GM21576 (cell line): Measurements from ENCODE around the gene GREB1L.

ENCODE experiments used
- ATAC-seq: cut with Tn5 transposase; IDR thresholded peaks from one replicate; pipeline ENCODE4 v1.9.1; 2021; ENCODE audit warnings: mild to moderate bottlenecking, moderate library complexity; ENCODE audit not compliant: unreplicated experiment

The GREB1L gene

DNA sequence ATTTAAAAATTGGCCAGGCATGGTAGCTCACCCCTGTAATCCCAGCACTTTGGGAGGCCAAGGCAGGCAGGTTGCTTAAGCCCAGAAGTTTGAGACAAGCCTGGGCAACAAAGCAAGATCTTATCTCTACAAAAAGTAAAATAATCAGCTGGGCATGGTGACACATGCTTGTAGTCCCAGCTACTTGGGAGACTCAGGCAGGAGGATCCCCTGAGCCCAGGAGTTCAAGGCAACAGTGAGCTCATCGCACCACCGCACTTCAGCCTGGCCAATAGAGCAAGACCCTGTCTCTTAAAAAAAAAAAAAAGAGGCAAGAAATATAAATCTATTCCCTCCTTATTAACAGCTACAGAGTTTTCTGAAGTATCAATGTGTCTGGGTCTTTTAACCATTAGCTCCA, 306.6 kb downstream of the GREB1L start:
- ATAC-seq: no peak

GRCh38 chr18:21550510-21550970, 308.5 kb downstream of the GREB1L start:
- ATAC-seq: no peak

DNA sequence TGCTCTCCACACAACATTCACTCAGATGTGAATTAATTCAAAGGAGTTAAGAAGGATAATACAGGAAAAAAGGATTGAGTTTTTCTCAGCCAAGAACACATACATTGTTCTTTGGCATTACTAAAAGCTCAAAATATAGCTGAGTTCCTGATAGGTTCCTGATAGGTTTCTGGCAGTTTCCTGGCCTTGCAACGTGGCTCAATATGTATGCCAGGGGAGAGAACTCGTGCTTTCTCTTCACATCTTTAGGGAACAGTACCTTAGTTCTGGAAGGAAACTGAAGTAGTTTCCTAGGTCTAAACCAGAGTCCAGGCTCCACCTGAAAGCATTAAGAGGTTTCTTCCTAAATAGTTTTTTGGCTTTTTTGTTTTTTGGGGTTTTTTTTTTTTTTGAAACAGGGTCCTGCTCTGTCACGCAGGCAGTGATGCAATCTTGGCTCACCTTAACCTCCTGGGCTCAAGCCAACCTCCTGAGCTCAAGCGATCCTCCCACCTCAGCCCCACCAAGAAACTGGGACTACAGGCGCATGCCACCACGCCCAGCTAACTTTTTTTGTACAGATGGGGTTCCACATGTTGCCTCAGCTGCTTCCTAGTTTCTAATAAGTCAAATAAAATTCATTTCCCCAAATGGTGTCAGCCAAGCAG, 315.7 kb downstream of the GREB1L start:
- ATAC-seq: no peak

GRCh38 chr18:21559195-21559594, 317.2 kb downstream of the GREB1L start:
- no peak for ATAC-seq

DNA sequence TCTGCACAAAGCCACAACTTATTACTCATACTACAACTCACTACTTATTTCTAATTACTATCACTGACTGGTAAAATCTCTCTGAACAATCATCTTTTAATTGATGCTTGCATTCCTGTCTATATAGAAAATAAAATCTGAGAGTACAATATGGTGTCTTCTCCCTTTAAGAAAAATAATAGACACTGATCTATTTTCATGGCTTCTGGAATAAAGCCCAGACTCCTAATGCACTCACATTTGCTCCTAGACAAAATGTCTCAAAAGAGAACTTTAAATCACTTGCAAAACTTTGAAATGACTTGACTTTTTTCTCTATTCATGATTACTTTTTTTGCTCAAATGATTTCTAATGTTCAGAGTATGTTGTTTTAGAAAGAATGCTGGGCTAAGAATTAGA, 329.7 kb downstream of the GREB1L start:
- ATAC-seq: no peak
